ENCODE measurements around the gene PLA2G2D. TPM values are rescaled to one million over a fixed set of nuclear protein-coding genes. Genes with fewer than 3 reads are reported as not detected.

The PLA2G2D gene
- total and polyA plus RNA-seq, 9 of the 15 experiments (the other 6 are each of a cell fraction or from before 2014, with no cell fraction given): not detected

DNA sequence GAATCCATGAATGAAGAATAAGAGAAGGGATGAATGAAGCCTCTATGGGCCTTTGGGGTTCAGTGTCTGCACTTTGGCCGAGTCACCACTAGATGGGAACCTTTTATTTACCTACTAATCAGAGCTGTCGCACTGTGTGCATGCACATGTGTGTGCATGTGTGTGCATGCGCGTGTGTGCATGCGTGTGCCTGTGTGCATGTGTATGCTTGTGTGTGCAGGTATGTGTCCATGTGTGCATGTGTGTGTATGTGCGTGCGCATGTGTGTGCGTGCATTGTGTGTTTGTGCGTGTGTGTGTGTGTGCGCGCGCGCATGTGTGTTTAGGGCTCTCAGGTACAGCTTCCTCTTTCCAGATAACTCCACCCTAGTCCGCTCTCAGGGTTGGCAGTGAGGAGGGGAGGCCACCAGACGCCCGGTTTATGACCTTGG, 46.2 kb upstream of the PLA2G2D start (continued):
- TF ChIP-seq NR2C2 (CRISPR knock-in tag; IDR thresholded peaks at IDR 0.05): peak; percentile 65; the same call in 1 of the 2 replicates
- TF ChIP-seq NR2C2 (tag; IDR thresholded peaks at IDR 0.05): no peak
- TF ChIP-seq TAF1 (IDR thresholded peaks at IDR 0.05; ENCODE audit: control insufficient read depth, extremely low read depth, insufficient read depth, low read length, severe bottlenecking): no peak
- TF ChIP-seq, protein P1, sequence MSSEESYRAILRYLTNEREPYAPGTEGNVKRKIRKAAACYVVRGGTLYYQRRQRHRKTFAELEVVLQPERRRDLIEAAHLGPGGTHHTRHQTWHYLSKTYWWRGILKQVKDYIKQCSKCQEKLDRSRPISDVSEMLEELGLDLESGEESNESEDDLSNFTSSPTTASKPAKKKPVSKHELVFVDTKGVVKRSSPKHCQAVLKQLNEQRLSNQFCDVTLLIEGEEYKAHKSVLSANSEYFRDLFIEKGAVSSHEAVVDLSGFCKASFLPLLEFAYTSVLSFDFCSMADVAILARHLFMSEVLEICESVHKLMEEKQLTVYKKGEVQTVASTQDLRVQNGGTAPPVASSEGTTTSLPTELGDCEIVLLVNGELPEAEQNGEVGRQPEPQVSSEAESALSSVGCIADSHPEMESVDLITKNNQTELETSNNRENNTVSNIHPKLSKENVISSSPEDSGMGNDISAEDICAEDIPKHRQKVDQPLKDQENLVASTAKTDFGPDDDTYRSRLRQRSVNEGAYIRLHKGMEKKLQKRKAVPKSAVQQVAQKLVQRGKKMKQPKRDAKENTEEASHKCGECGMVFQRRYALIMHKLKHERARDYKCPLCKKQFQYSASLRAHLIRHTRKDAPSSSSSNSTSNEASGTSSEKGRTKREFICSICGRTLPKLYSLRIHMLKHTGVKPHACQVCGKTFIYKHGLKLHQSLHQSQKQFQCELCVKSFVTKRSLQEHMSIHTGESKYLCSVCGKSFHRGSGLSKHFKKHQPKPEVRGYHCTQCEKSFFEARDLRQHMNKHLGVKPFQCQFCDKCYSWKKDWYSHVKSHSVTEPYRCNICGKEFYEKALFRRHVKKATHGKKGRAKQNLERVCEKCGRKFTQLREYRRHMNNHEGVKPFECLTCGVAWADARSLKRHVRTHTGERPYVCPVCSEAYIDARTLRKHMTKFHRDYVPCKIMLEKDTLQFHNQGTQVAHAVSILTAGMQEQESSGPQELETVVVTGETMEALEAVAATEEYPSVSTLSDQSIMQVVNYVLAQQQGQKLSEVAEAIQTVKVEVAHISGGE (CRISPR knock-in tag; IDR thresholded peaks at IDR 0.05): no peak
- TF ChIP-seq CTCF (IDR thresholded peaks at IDR 0.05 in 2 of 3, conservative IDR thresholded peaks at IDR 0.05 in 1 of 3; ENCODE audit: insufficient read depth in 2 of 3, low read depth in 1 of 3, low read length in 3 of 3): peak; percentile 67 to 75 (median 70)
- peak; percentile 24 to 54; a peak in 2 of 4 replicates for TF ChIP-seq MNT (conservative IDR thresholded peaks at IDR 0.05)
- no peak for TF ChIP-seq JUNB (CRISPR knock-in tag; conservative IDR thresholded peaks at IDR 0.05)
- TF ChIP-seq CTBP1 (IDR thresholded peaks at IDR 0.05; ENCODE audit: borderline replicate concordance): 0 out of 2 replicates have a peak, but pooled peaks have one; percentile 33
- peak; percentile 16; the same call in 1 of the 2 replicates for TF ChIP-seq CBX5 (IDR thresholded peaks at IDR 0.05; ENCODE audit: borderline replicate concordance, low read depth)
- TF ChIP-seq NFIC (IDR thresholded peaks at IDR 0.05): peak; percentile 36
- 0 out of 4 replicates have a peak, but pooled peaks of 1 of the 2 experiments have one; percentile 60 for TF ChIP-seq TEAD1 (CRISPR knock-in tag; IDR thresholded peaks at IDR 0.05)
- peak; percentile 88; the same call in 1 of the 2 replicates for TF ChIP-seq CBX1 (IDR thresholded peaks at IDR 0.05; ENCODE audit: low read depth)
- no peak for TF ChIP-seq NKRF (IDR thresholded peaks at IDR 0.05; ENCODE audit: borderline replicate concordance)
- TF ChIP-seq, protein P2, sequence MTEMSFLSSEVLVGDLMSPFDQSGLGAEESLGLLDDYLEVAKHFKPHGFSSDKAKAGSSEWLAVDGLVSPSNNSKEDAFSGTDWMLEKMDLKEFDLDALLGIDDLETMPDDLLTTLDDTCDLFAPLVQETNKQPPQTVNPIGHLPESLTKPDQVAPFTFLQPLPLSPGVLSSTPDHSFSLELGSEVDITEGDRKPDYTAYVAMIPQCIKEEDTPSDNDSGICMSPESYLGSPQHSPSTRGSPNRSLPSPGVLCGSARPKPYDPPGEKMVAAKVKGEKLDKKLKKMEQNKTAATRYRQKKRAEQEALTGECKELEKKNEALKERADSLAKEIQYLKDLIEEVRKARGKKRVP (CRISPR knock-in tag; IDR thresholded peaks at IDR 0.05): no peak
- TF ChIP-seq KDM1A (IDR thresholded peaks at IDR 0.05): peak in 1 of 2 experiments; percentile 99; a peak in 2 of 4 replicates
- 0 out of 2 replicates have a peak, but pooled peaks have one; percentile 26 for TF ChIP-seq HDAC2 (IDR thresholded peaks at IDR 0.05)
